NK-92 (cell line): ENCODE results near the gene PRXL2B.
"Not testable (repeated sequence)": the region's sequence is repeated elsewhere in the genome, so short reads cannot be mapped to it uniquely, and the experiment has no call there.

Source experiments
- DNase-seq: peaks from one replicate; lab custom pipeline; 2025; ENCODE audit not compliant: unreplicated experiment; lab: John Stamatoyannopoulos, UW

The PRXL2B gene

GRCh38 chr1:2564006-2564814 is 22.4 kb upstream of the PRXL2B start:
- no peak for DNase-seq

- DNase-seq, result no peak
These were observed 21.7 kb upstream of the PRXL2B start for GRCh38 chr1:2564815-2565374.

GRCh38 chr1:2566101-2567045 is 20.2 kb upstream of the PRXL2B start:
- no peak for DNase-seq

- DNase-seq, result no peak
These were observed 19.4 kb upstream of the PRXL2B start for GRCh38 chr1:2567083-2567679.

- not testable (repeated sequence) for DNase-seq
These were observed 18.3 kb upstream of the PRXL2B start for GRCh38 chr1:2568187-2568816.

GRCh38 chr1:2569060-2569459 is 17.5 kb upstream of the PRXL2B start:
- no peak for DNase-seq

DNA sequence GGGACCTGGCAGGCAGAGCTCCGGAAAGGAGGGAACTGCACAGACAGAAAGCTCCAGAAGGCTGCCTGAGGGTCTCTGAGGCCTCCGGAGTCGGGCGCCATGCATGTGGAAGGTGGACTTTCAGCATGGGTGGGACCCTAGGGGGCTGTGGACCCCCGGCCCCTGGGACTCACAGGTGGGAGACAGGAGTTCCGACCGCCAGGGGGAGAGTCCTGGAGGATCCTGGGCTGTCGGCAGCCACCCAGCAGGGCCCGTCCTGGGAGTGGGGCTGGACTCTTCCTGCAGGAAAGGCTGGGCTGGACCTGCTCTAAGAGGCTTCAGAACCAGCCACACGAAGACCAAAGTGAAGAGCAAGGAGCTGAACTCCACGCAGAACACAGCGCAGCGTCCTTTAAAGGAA is 16.9 kb upstream of the PRXL2B start:
- not testable (repeated sequence) for DNase-seq

DNA sequence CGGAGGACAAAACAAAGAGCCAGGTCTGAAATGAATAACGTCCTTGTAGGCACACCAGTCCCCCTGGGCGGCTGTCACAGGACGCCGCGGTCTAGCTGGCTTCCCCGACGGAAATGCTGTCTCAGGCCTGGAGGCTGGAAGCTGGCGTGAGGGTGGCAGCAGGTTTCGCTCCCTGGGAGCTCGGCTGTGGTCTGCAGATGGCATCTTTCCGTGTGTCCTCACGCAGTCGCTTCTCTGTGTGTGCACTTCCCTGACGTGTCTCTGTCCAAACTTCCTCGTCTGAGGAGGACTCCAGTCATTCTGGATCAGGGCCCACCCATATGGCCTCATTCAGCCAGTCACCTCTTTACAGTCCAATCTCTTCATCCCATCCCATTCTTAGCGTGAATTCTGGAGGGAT is 16.2 kb upstream of the PRXL2B start:
- no peak for DNase-seq

- DNase-seq, result no peak
These were observed 15.2 kb upstream of the PRXL2B start for GRCh38 chr1:2571348-2571747.

- no peak for DNase-seq
These were observed 13.2 kb upstream of the PRXL2B start for GRCh38 chr1:2573250-2573920.

DNA sequence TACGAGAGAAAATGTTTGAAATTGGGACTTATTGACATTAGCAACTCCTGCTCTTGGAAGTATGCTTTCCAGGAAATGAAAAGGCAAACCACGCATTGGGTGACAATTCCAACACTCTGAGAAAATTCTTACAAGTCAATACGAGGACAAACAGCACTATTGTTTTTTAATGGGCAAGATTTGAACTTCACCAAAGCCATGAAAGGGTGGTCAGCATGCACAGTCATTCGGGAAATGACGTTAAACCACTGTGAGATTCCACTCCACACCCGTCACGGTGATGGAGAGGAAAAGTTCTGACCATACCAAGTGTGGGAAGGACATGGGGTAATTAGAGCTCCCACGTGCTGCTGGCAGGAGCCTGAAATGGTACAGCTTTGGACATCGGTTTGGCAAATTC is 12.2 kb upstream of the PRXL2B start:
- no peak for DNase-seq

GRCh38 chr1:2575801-2576663 is 10.5 kb upstream of the PRXL2B start:
- DNase-seq, result no peak

DNA sequence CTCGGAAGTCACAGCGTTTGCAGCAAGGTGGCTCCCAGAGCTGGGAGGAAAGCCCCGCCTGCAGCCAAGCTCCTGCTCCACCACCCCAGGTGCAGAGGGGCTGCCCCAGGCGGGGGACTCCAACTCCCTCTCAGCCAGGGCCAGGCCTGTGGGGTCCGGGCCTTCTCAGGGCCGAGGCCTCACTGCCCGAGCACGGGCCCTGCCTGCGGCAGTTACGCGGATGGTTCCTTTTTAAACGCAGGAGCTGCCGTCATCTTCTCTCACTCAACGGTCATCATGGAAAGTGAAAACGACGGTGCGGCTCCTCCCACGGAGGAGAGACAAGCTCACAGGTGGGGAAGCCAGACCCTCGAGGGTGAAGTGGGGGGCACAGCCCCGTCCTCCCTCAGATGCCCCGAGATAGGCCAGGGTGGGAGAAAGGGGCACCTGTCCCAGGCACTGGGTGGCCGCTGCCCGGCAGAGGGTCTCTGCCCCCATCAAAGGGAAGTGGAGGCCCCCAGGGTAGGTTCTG is 9.0 kb upstream of the PRXL2B start:
- not testable (repeated sequence) for DNase-seq

DNA sequence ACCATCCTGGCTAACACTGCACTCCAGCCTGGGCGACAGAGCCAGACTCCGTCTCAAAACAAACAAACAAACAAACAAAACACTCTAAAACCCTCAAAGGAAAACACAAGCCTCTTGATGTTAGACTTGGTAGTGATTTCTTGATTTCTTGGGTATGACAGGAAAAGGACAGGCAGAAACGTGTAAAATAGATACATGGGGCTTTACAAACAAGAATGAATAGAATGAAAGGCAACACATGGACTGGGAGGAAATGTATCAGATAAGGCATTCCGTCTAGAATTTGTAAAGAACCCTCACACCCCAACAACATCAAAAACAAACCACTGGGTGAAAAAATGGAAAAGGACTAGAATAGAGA is 7.8 kb upstream of the PRXL2B start:
- DNase-seq, result no peak

DNA sequence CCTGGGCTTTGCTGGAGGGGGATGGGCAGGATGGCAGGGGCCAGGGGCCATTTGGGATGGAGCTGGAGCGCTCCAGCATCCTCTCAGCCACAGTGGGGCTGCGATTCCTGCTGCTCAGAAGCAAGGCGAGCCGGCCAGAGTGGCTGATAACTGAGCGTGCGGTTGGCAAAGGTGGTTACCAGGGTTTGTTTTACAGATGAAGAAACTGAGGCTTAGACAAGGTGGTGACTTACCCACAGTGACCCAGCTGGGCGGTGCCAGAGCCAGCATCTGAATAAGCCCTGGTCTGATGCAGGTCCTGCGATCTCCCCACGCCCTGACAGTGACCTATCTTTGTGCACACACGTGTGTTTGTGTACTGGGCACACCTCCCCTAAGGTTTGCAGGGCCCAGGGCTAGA is 5.9 kb upstream of the PRXL2B start:
- no peak for DNase-seq

- no peak for DNase-seq
These were observed 4.2 kb upstream of the PRXL2B start for GRCh38 chr1:2582391-2582790.

GRCh38 chr1:2583331-2583791 is 3.2 kb upstream of the PRXL2B start:
- DNase-seq, result no peak

DNA sequence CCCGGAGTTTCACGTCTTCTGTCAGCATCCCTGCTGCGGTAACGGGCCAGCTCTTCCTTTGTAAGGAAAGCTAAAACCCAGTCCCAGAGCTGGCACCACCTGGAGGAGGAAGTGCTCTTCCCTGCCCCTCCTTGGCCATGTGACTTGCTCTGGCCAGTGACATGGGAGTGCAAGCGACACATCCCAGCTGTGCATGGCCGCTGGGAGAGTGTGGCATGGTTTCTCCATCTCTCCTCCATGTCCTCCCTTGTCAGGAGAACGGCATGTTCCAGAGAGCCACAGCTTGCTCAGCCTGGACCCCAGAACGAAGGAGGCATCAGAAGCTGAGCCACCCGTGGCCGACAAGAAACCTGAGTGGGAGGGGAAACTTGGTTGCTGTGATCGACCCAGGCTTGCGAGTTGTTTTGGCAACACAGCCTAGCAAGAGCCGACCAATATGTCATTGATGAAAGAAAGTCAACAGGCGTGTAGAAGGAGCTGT is 2.7 kb upstream of the PRXL2B start:
- DNase-seq, result no peak
